Activated CD4-positive, alpha-beta T cell treated with anti-CD3 and anti-CD28 coated beads, Interleukin-2, amount 50 U/mL, for 16 hours (primary cell): ENCODE measurements around the gene TNNI2.
A peak's percentile ranks its signal among the peaks of the same experiment; 100 is the strongest.

ENCODE experiments used
- DNase-seq: peaks from one replicate; pipeline ENCODE4 v3.0.0-alpha.2; 2020

TNNI2 gene

DNA sequence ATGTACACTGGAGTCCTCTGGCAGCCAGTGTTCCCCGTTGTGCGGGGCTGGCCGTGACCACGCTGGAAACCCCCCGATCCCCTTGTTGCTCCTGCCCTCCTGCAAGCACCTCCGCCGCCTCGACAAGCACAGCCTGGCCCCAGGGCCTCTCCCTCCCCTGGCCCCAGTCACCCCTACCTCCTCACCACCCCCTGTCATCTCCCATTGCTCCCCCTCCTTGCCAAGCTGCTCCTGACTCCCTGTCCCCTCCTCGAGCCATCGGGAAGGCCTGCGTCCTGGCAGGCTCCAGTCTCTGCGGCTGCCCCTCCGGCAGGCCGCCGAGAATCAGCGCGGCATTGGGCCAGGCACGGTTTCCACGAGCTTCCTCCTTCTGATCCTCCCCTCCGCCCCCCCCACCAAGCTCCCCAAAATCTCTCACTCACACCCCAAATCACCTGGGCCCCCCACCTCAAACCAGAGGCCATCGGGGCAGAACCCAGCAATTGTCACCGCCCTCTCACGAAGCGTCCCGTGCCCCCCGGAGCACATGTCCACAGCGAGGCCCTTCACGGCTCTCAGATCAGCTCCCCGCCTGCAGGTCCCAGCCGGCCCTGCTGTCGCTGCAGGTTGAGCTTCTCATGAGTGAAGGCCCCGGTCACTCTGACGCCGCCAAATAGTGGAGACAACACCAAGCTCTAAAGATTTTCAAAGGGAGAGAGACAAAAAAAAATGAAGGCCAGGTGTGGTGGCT is 8.4 kb downstream of the TNNI2 start:
- no peak for DNase-seq

DNA sequence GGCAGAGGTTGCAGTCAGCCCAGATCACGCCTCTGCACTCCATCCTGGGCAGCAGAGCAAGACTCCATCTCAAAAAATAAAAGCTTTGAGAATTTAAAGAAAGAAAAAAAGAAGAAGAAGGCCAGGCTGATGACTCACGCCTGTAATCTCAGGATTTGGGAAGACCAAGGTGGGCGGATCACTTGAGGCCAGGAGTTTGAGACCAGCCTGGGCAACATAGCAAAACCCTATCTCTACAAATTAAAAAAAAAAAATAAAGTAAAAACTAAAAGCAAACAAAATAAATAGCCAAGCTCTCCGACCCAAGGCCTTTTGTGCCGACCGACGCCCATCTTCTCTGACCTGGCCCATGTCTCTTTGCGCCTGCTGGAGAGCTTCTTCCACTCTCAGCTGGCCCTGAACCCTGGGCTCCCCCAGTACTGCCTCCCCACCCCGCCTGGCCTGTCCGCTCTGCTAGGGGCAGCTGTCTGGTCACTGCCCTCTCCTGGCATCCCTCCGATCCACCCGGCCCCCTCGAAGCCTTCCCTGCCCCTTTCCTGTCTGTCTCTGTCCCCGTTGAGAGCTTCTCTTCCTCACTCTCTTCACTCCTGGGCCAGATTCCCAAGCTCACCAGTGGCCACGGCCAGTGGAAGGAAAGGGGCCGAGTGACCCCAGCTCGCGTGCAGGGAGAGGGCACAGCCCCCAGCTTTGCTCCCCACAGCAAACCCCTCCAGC is 9.3 kb downstream of the TNNI2 start:
- DNase-seq = no peak

DNA sequence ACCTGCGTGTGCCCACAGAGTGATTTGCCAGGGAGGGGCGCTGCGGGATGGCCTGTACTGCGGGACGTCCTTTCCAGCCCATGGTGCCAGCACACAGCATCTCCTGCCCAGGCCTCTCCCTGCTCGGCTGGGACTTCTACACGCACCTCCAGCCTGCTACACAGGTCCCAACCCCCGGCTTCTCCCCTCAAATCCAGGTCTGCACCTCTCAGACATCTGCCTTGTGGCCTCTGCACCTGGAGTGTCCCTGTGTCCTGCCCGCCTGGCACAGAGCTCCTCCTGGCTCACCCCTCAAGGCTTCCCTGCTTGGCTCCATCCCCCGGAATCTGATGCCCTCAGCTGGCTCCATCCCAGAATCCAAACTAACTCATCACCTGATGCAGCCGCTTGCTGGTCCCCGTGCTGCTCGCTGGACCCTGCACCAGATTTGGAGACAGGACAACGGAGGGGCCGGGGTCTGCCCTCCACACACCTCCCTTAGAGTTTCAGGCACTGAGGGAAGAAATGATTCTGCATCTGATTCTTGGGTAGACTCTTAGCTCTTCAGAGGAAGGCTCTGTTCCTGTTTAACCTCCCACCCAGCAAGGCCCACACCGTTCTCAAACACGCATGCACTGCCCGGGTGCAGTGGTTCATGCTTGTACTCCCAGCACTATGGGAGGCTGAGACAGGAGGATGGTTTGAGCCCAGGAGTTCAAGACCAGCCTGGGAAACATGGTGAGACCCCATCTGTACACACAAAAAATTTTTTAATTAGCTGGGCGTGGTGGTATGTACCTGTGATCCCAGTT is 10.1 kb downstream of the TNNI2 start:
- DNase-seq = no peak

- DNase-seq = no peak
These were observed 12.8 kb downstream of the TNNI2 start for GRCh38 chr11:1851468-1852180.

DNA sequence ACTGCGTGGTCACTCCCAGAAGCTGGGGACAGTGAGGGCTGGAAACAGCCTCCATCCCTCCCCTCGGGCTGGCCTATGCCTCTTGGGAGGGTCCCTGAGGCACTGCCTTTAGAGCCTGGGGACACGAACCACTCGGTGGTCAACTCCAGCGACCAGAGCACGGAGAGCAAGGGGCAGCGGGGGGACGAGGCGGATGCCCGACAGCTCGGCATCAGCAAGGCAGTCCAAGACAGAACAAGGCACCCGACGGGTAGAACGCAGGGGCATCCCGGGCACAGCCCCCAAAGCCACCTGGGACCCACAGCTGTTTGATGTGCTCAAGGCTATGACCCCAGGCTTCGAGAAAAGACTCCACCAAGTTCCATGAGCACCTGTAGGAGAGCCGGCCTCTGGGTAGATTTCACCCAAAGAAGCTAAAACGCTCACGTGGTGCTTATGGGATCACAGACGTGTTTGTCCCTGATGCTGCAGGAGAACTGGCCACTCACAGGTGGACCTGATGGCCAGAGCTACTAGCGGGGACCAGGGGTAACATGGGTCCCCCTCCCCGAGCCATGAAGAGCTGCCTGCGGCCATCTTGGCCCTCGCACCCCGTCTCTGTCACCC is 13.6 kb downstream of the TNNI2 start:
- DNase-seq = no peak

DNA sequence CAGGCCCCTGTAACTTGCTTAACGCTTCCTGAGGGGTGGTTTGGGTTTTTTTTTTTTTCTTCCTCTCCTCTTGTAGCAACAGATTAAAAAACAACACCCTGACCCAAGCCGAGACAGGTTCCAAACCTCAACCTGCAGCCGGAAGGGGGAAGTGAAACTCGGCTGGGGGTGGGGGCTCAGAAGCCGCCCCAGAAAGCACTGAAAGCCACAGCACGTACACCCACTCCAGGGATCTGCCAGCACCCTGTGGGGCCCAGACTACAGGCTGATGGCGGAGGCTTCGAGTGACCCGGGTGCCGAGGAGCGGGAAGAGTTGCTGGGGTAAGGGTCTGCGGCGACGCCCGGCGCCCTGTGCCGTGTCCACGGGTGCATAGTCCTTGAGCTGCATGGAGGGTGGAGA is 14.1 kb downstream of the TNNI2 start, which contains the start of gene LSP1:
Gene LSP1, plus strand, starts transcription at position 208 of the 400 bp plus-strand sequence. Its CDS starts 61 bp downstream, at position 269.
- DNase-seq = peak; percentile 94

- no peak for DNase-seq
These were observed 14.8 kb downstream of the TNNI2 start for GRCh38 chr11:1853376-1854131.

DNA sequence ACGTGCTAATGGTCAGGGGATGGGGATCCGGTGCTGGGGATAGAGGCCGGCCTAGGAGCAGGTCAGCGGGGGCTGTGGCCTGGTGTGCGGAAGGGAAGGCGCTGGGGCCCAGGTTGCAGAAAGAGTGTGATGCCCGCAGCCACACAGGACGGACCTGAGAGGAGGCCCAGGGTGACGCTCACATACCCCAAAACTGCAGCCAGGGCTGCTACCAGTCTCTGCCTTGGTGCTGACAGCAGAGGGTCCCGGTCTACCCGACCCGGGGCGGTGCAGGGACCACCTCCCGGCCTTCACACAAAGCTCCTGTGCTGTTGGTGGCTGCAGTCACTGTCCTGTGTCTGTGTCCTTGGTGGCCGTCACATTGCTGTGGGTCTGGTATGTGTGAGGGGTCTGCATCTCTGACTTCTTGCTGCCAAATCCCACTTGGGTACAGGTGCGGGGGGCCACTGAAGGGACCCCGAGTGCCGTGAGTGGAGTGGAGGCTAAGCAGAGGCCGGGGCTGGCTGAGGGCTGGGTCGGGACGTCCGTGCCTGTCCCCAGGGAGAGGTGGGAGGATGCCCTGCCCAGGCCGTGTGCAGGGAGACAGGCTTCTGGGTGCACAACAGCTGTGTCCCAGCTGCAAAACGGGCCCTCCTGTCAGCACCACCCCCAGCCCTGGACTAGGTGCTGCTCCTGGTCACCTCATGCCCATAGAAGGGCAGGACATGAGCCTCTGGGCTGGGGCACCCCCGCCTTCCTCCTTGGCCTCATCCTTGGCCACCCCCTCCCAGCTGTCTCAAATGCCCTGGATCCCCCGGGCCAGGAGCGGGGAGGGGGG is 15.6 kb downstream of the TNNI2 start:
- DNase-seq = peak; percentile 29

DNA sequence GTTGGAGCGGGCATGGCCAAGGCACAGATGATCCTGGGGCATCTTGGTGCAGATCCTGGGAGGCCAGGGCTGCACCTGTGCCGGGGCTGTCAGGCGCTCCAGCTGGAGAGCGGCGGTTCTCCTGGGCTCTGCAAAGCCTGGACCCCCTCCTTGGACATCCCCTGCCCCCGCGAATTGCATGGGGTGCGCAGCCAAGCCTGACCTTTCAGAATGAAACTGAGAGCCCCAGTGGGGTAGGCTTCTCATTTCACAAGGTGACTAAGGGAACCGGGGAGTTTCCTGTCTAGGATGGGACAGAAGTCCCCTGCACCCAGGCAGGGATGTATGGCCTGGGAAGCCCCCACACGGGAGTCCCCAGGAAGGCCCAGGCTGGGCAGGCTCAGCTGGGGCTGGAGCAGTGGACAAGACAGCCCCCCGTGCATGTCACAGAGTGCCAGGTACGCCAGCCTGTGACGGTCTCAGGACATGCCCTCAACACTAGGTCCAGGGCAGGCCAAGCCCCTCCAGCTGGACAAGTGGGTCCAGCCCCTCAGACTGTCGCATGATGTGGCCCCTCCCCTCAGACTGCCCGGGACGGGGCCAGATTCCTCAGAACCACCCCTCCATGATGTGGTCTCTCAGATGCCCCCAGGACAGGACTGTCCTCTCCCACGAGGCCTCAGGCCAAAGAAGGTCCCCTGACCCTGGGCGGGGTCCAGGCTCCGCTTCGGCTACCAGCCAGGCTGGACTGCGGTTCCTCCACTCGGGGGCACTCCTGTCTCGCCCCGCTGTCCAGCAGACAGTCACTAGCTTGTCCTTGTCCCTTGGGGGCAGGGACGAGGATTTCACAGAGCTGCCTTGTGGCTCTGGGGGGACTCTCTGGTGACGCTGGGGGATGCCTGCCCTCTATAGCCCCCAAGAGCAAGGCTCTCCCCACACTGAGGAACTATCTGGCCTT is 16.4 kb downstream of the TNNI2 start:
- DNase-seq = peak; percentile 77

DNA sequence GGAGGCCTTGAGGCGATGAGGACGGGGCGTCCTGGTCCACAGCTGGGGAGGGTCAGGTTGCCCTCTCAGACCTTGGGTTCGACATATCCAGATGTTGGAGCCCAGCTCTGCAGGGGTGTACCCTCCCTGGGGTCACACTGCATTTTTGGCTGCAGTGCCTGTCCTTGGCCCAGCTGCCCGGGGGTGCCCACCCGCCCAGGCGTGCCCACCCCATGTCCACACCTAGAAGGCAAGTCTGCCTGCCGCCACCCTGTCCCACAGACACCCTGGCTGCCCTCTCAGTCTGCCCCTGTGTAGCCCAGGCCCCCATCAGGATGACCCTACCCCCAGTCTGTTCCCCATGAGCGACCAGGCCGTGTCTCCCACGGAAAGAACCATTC is 17.1 kb downstream of the TNNI2 start:
- DNase-seq = no peak

DNA sequence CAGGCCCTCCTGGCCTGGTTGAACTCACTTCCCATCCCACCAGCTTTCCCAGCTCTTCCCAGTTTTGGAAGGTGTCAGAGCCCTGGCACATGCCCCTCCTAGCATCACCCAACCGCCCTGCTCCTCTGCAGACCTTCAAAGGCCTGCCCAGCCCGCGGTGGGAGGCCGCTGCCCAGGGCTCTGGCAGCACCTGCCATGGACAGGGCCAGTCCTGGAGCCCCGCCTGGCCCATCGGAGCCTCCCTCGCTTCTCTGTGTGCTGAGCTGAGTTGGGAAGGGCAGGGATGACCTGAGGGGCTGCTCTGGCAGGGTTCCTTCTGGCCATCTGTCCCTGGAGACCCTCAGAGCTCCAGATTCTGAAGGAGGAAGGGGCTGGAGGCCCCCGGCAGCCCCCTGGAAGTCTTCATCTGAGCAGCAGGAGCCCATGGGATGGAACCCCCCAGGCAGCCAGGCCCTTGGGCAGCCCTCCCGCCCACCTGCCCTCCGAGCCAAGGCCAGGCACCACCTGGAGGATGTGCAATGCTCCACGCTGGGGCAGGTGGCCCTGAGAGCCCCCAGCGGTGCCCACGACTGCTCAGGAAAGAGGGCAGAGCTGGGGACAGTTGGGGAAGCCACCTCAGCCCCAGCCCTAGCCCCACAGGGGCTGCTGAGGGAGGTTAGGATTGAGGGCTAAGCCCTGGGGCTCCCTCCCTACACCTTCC is 17.7 kb downstream of the TNNI2 start:
- no peak for DNase-seq

GRCh38 chr11:1857064-1857463 is 18.3 kb downstream of the TNNI2 start:
- DNase-seq = no peak

DNA sequence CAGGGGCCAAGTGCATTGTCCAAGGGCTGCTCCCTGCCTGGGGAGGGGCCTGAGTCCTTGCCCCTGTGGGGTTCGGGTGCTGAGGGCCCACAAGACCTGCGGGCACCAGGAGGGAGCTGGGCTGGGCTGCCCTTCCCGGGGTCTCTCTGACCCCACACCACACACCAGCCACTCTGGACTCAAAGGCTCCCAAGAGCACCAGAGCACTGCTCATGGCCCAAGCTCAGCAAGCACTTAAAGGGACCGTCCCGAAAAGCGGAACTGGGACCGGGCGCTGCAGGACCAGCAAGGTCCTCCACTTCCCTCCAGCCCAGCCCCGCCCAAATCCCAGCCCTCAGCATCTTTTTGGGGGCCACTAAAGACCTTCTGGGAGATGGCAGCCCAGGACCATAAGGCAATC is 19.4 kb downstream of the TNNI2 start:
- no peak for DNase-seq

GRCh38 chr11:1858576-1858975 is 19.8 kb downstream of the TNNI2 start:
- DNase-seq = no peak

GRCh38 chr11:1859004-1859403 is 20.2 kb downstream of the TNNI2 start:
- DNase-seq = no peak

DNA sequence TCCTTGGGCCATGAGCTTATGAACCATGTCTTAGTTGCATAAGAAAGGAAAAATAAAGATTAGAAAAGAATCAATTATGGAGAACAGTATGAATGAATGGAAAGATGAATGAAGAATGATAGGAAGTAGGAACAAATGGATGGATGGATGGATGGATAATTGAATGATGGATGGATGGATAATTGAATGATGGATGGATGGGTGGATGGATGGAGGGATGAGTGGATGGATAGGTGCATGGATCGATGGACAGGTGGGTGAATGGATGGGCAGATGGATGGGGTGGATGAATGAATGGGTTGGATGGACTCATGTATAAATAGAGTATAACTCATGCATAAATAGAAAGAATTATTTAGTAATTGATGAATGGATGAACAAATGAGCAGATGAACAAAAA is 21.3 kb downstream of the TNNI2 start:
- no peak for DNase-seq

GRCh38 chr11:1861435-1862411 is 22.9 kb downstream of the TNNI2 start:
- no peak for DNase-seq
